ENCODE measurements around the gene MYO3A. TPM values are rescaled to one million over a fixed set of nuclear protein-coding genes. Genes with fewer than 3 reads are reported as not detected.

MYO3A gene
- total and polyA plus RNA-seq, 2 donors (not counting 1 experiment from before 2014, with no cell fraction given): 0.27 to 1.4 TPM

DNA sequence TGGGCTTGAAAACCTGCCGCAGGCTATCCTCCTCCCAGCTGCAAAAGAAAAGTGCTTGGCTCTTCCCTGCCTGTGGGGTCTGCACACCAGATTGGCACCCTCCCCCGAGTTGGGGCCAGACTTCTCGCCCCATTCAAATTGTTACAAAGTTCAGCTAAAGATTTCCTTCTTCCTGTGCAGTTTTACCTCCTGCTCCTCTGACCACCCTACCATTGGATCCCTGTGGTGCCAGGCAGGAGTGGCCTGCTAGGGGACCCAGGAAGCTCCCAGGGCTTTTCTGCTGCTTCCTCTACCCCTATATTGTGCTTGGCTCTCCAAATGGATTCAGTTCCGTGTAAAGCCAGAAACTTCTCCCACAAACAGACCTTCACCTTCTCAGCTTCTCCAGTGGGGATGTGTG lies 147.4 kb downstream of the MYO3A start:
- no peaks in the 10 kb centered on the region for H3K4me1 ChIP-seq (ENCODE audit: control insufficient read depth in 2 of 2, insufficient read depth in 2 of 2, low read length in 2 of 2)
- H3K27ac ChIP-seq (ENCODE audit: low read length in 2 of 2): no peak overlapping the region
- DNase-seq (no peak), ATAC-seq (ENCODE audit: low read depth) (no peak)
- no peaks in the 10 kb centered on the region for H3K9me3 Mint-ChIP-seq (ENCODE audit: insufficient read depth)
- no peak overlapping the region for H2AFZ ChIP-seq (ENCODE audit: insufficient read depth, low read depth, low read length, poor library complexity, severe bottlenecking)
- TF ChIP-seq EZH2 (IDR thresholded peaks at IDR 0.05; ENCODE audit: borderline replicate concordance, insufficient read depth, low read depth, low read length, poor library complexity, severe bottlenecking): no peak
- TF ChIP-seq, protein P1, sequence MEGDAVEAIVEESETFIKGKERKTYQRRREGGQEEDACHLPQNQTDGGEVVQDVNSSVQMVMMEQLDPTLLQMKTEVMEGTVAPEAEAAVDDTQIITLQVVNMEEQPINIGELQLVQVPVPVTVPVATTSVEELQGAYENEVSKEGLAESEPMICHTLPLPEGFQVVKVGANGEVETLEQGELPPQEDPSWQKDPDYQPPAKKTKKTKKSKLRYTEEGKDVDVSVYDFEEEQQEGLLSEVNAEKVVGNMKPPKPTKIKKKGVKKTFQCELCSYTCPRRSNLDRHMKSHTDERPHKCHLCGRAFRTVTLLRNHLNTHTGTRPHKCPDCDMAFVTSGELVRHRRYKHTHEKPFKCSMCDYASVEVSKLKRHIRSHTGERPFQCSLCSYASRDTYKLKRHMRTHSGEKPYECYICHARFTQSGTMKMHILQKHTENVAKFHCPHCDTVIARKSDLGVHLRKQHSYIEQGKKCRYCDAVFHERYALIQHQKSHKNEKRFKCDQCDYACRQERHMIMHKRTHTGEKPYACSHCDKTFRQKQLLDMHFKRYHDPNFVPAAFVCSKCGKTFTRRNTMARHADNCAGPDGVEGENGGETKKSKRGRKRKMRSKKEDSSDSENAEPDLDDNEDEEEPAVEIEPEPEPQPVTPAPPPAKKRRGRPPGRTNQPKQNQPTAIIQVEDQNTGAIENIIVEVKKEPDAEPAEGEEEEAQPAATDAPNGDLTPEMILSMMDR (IDR thresholded peaks at IDR 0.05): no peak
- no peaks in the 10 kb centered on the region for H3K79me2 ChIP-seq (ENCODE audit: control insufficient read depth, insufficient read depth, low read length)
- POLR2A ChIA-PET: no interaction called here
- no peak overlapping the region for H3K4me3 ChIP-seq (ENCODE audit: control extremely low read depth in 1 of 5, extremely low read depth in 1 of 5, insufficient read depth in 1 of 5, low read depth in 2 of 5, low read length in 4 of 5)
- no peaks in the 10 kb centered on the region for H4K20me1 ChIP-seq (ENCODE audit: control insufficient read depth, insufficient read depth, low read length, poor library complexity, severe bottlenecking)
- WGBS (ENCODE audit: insufficient coverage): 93% methylated on average over 3 of the region's 4 CpGs
- H3K27me3 ChIP-seq (replicated peaks in 1 of 4; ENCODE audit: control extremely low read depth in 1 of 4, control insufficient read depth in 3 of 4, insufficient read depth in 4 of 4, low read length in 3 of 4): no peaks in the 10 kb centered on the region
- H3K9me3 ChIP-seq (ENCODE audit: control extremely low read depth in 1 of 3, control insufficient read depth in 2 of 3, insufficient read depth in 1 of 3, low read length in 2 of 3): peaks cover 0 to 5% (median 0%) of the 10 kb centered on the region in 3 donors
- intact Hi-C loops (cut with micrococcal nuclease): no loop called here
- no peaks in the 10 kb centered on the region for H3K4me1 Mint-ChIP-seq
- no peaks in the 10 kb centered on the region for H3K36me3 ChIP-seq (replicated peaks in 1 of 2; ENCODE audit: control extremely low read depth in 1 of 2, control insufficient read depth in 1 of 2, extremely low read depth in 1 of 2, insufficient read depth in 2 of 2, low read length in 1 of 2)
- H3K27ac Mint-ChIP-seq: no peak overlapping the region
- CTCF ChIA-PET: no interaction called here
- no peak overlapping the region for H3K4me2 ChIP-seq (replicated peaks; ENCODE audit: low read depth, low read length, poor library complexity, severe bottlenecking)
- H3K4me3 Mint-ChIP-seq: no peak overlapping the region
- H3K27me3 Mint-ChIP-seq: peaks cover 7% of the 10 kb centered on the region
- no peak overlapping the region for H3K9ac ChIP-seq (ENCODE audit: low read length)

DNA sequence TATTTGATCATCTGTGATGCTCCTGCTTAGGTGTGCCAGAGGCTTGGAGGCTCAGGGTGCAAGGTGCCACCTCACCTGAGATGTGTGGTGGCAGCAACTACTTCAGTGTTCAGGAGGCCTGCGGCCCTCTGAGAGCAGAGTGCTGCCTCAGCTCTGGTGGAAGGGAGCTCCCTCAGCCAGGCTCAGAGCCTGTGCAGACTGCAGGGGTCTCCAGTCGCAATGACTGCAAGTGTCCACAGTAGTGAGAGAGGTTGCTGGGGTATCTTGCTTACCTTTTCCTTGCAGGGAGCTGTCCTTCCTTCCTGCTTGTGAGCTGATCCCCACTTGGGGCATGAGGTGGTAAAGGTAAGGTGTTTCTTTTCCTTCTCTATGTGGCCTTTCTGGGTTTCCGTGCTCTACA lies 151.5 kb downstream of the MYO3A start:
- 79% methylated on average over 2 of the region's 3 CpGs for WGBS (ENCODE audit: insufficient coverage)
- Histone ChIP-seq H3K27ac (ENCODE audit: low read length in 2 of 2) (no peak overlapping the region), H3K36me3 (replicated peaks in 1 of 2; ENCODE audit: control extremely low read depth in 1 of 2, control insufficient read depth in 1 of 2, extremely low read depth in 1 of 2, insufficient read depth in 2 of 2, low read length in 1 of 2) (no peaks in the 10 kb centered on the region), H3K4me2 (replicated peaks; ENCODE audit: low read depth, low read length, poor library complexity, severe bottlenecking) (no peak overlapping the region), H3K9ac (ENCODE audit: low read length) (no peak overlapping the region), H3K4me1 (ENCODE audit: control insufficient read depth in 2 of 2, insufficient read depth in 2 of 2, low read length in 2 of 2) (no peaks in the 10 kb centered on the region), H3K79me2 (ENCODE audit: control insufficient read depth, insufficient read depth, low read length) (no peaks in the 10 kb centered on the region), H3K9me3 (ENCODE audit: control extremely low read depth in 1 of 3, control insufficient read depth in 2 of 3, insufficient read depth in 1 of 3, low read length in 2 of 3) (peaks cover 0 to 5% (median 0%) of the 10 kb centered on the region in 3 donors), H2AFZ (ENCODE audit: insufficient read depth, low read depth, low read length, poor library complexity, severe bottlenecking) (no peak overlapping the region), H4K20me1 (ENCODE audit: control insufficient read depth, insufficient read depth, low read length, poor library complexity, severe bottlenecking) (no peaks in the 10 kb centered on the region), H3K4me3 (ENCODE audit: control extremely low read depth in 1 of 5, extremely low read depth in 1 of 5, insufficient read depth in 1 of 5, low read depth in 2 of 5, low read length in 4 of 5) (no peak overlapping the region), H3K27me3 (replicated peaks in 1 of 4; ENCODE audit: control extremely low read depth in 1 of 4, control insufficient read depth in 3 of 4, insufficient read depth in 4 of 4, low read length in 3 of 4) (no peaks in the 10 kb centered on the region)
- Mint-ChIP-seq H3K27me3 (peaks cover 14% of the 10 kb centered on the region), H3K9me3 (ENCODE audit: insufficient read depth) (no peaks in the 10 kb centered on the region), H3K27ac (no peak overlapping the region), H3K4me3 (no peak overlapping the region), H3K4me1 (no peaks in the 10 kb centered on the region)
- no peak for TF ChIP-seq EZH2 (IDR thresholded peaks at IDR 0.05; ENCODE audit: borderline replicate concordance, insufficient read depth, low read depth, low read length, poor library complexity, severe bottlenecking)
- TF ChIP-seq, protein P1 (IDR thresholded peaks at IDR 0.05): no peak
- intact Hi-C loops (cut with micrococcal nuclease): no loop called here
- no peak for ATAC-seq (ENCODE audit: low read depth)
- CTCF ChIA-PET: no interaction called here
- POLR2A ChIA-PET: no interaction called here
- DNase-seq: no peak

Measured in B cell (primary cell).